GM12874 (cell line): ENCODE data around the gene ADAM30.

Experiments
- CTCF ChIP-seq: IDR thresholded peaks from 2 replicates; pipeline ENCODE4 v1.5.1; 2011; ENCODE audit warnings: low read depth, mild to moderate bottlenecking, control low read depth, low read length, moderate library complexity; ENCODE audit not compliant: insufficient read depth

ADAM30 gene

GRCh38 chr1:119908661-119909060 is 12.3 kb upstream of the ADAM30 start:
- TF ChIP-seq CTCF: no peak

- TF ChIP-seq CTCF: no peak
These were observed 10.8 kb upstream of the ADAM30 start for GRCh38 chr1:119906927-119907652.

- no peak for TF ChIP-seq CTCF
These were observed 7.1 kb upstream of the ADAM30 start for GRCh38 chr1:119903443-119903835.

- TF ChIP-seq CTCF: no peak
These were observed 6.6 kb upstream of the ADAM30 start for GRCh38 chr1:119902775-119903442.

GRCh38 chr1:119898981-119899720 is 2.8 kb upstream of the ADAM30 start:
- no peak for TF ChIP-seq CTCF

- TF ChIP-seq CTCF: no peak
These were observed 2.2 kb upstream of the ADAM30 start for GRCh38 chr1:119898530-119898929.

- TF ChIP-seq CTCF: no peak
These were observed 1.2 kb downstream of the ADAM30 start for GRCh38 chr1:119895102-119895501.
